Right lobe of liver (tissue), 6 donors: ENCODE results near the gene REC114. TPM values are rescaled to one million over a fixed set of nuclear protein-coding genes. Genes with fewer than 3 reads are reported as not detected.
"Not testable (repeated sequence)": the region's sequence is repeated elsewhere in the genome, so short reads cannot be mapped to it uniquely, and the experiment has no call there.

ENCODE experiments used
- ATAC-seq, 4 donors: fragments of 200-7000 bp; cut with Tn5 transposase; one replicate each; pipeline ENCODE4 v1.9.1; 2020; ENCODE audit warnings: mild to moderate bottlenecking in 4 of 4, moderate library complexity in 4 of 4
- DNase-seq, 3 donors: peaks; one replicate each; pipeline ENCODE4 v3.0.0-alpha.2; 2020
- H3K27ac ChIP-seq, 3 donors: fragments of 200-600 bp; one replicate each; pipeline ENCODE4 v1.8.0; 2022
- H3K27me3 ChIP-seq, 2 donors: fragments of 200-600 bp; one replicate each; pipeline ENCODE4 v1.8.0; 2022
- H3K36me3 ChIP-seq, 4 donors: fragments of 200-600 bp; sonication (generic) in 1 of 4; one replicate each; pipeline versions ENCODE4 v1.5.1 to v1.8.0; 2017 to 2022; ENCODE audit warnings: control low read depth in 1 of 4
- H3K4me1 ChIP-seq, 4 donors: fragments of 200-600 bp; sonication (generic) in 1 of 4; one replicate each; pipeline versions ENCODE4 v1.5.1 to v1.8.0; 2017 to 2022; ENCODE audit warnings: control low read depth in 1 of 4
- H3K4me3 ChIP-seq, 3 donors: fragments of 200-600 bp; one replicate each; pipeline ENCODE4 v1.8.0; 2022
- H3K9me3 ChIP-seq, 4 donors: fragments of 200-600 bp; sonication (generic) in 1 of 4; one replicate each; pipeline versions ENCODE4 v1.5.1 to v1.8.0; 2017 to 2022; ENCODE audit warnings: control low read depth in 1 of 4
- POLR2A ChIP-seq: fragments of 450-650 bp; IDR thresholded peaks from one replicate; pipeline ENCODE4 v1.6.1; 2017; ENCODE audit warnings: antibody characterized with exemption, mild to moderate bottlenecking
- WGBS: methylation state at CpG from one replicate; pipeline ENCODE4 v1.1.6; 2018; ENCODE audit warnings: low coverage, low lambda C conversion rate; ENCODE audit not compliant: insufficient coverage; ENCODE audit errors: missing lambda C conversion rate; 5-methylcytosine and 5-hydroxymethylcytosine counted together
- intact Hi-C, 2 donors: fragments of 100-400 bp; cut with DNase I; formaldehyde crosslinking; loops; one replicate each; pipeline versions ENCODE4 v1.11.2 to v1.14.1; 2022
- total RNA-seq, 6 experiments: library from RNA; depleted of rRNA in 2 of 6; stranded (reverse); fragments of >200 nt in 2 of 6; fragmentation: NEBNext Ultra II Directional in 3 of 6; extraction: Animal tissue kit (Norgen Biotek cat#: 25700) in 3 of 6; gene quantifications; one replicate each; pipeline versions ENCODE4 v1.1.0 to v1.2.4, GENCODE V29; 2016 to 2023
- TF ChIP-seq, protein P1 (sequence below), 4 donors: fragments of 200-600 bp in 3 of 4; fragments of 450-650 bp in 1 of 4; IDR thresholded peaks; one replicate each; pipeline versions ENCODE4 v1.5.1 to v1.8.0; 2016 to 2022; ENCODE audit warnings: antibody characterized with exemption in 4 of 4, mild to moderate bottlenecking in 2 of 4
- donor health status: DM: no; HTN: yes; CAD: no.
- donor health status: DM: no; HTN: no; CAD: no.
- donor health status: DM: no; HTN: no; CAD: no.
- donor health status: DM: no; HTN: yes; CAD: no.
- donor health status: DM: no; HTN: yes; CAD: no.

The REC114 gene
- total RNA-seq, 6 experiments from 2014 or later: not detected

DNA sequence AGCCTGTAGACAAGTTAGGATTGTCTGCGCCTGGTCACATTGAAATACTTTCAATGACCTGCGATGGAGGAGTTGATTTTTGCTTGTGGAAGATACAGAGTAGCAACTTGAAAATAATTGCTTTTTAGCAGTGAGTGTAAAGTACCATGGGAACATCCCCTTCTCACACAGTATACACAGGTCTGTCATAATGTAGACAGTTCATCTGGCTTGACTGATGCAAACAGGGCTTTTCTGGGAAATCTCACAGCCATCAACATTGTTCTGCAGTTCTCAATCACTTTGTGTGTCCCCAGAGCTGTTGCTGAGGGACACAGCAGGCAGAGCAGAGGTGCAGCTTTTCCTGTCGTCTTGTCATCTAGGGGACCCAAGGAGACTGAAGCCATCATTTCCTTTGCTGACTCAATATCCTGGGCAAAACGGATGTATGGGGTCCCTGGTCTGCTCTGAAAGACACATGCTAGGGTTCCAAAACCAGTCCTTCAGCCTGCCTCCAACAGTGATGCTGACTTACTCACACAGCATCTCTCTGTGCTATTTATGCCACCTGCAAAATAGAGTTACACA is 5.3 kb upstream of the REC114 start:
- Histone ChIP-seq H3K4me3 (no peak overlapping the region), H3K4me1 (no peaks in the 10 kb centered on the region), H3K36me3 (no peaks in the 10 kb centered on the region), H3K9me3 (no peaks in the 10 kb centered on the region), H3K27ac (no peak overlapping the region), H3K27me3 (no peaks in the 10 kb centered on the region)
- TF ChIP-seq POLR2A: no peak
- TF ChIP-seq, protein P1, sequence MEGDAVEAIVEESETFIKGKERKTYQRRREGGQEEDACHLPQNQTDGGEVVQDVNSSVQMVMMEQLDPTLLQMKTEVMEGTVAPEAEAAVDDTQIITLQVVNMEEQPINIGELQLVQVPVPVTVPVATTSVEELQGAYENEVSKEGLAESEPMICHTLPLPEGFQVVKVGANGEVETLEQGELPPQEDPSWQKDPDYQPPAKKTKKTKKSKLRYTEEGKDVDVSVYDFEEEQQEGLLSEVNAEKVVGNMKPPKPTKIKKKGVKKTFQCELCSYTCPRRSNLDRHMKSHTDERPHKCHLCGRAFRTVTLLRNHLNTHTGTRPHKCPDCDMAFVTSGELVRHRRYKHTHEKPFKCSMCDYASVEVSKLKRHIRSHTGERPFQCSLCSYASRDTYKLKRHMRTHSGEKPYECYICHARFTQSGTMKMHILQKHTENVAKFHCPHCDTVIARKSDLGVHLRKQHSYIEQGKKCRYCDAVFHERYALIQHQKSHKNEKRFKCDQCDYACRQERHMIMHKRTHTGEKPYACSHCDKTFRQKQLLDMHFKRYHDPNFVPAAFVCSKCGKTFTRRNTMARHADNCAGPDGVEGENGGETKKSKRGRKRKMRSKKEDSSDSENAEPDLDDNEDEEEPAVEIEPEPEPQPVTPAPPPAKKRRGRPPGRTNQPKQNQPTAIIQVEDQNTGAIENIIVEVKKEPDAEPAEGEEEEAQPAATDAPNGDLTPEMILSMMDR (IDR thresholded peaks at IDR 0.05): no peak
- intact Hi-C loops: no loop called here
- WGBS: 32% methylated on average over 4 of the region's 4 CpGs
- DNase-seq: no peak
- ATAC-seq: no peak

DNA sequence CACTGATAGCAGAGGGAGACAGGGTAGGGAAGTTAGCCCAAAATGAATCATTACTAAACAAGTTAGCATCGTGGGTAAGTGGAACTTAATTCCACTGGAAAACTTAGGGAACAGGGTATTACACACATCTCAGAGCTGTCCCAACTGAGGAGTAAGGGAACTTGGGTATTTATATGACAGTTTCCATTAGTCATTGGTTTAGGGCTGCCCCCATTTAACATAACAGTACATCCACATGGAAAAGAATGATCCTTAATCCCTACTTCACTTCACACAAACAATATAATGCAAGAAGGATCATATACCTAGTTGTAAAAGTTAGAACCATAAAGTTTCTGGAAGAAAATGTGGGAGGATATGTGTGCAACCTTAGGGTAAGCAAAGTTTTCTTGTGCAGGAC is 4.3 kb upstream of the REC114 start:
- TF ChIP-seq, protein P1 (IDR thresholded peaks at IDR 0.05): no peak
- TF ChIP-seq POLR2A: no peak
- no peaks in the 10 kb centered on the region for H3K36me3 ChIP-seq
- ATAC-seq (no peak), DNase-seq (no peak)
- no peaks in the 10 kb centered on the region for H3K9me3 ChIP-seq
- intact Hi-C loops: no loop called here
- H3K27ac ChIP-seq: no peak overlapping the region
- 33% methylated on average over 1 of the region's 1 CpG for WGBS
- no peak overlapping the region for H3K4me3 ChIP-seq
- H3K27me3 ChIP-seq: no peaks in the 10 kb centered on the region
- no peaks in the 10 kb centered on the region for H3K4me1 ChIP-seq

DNA sequence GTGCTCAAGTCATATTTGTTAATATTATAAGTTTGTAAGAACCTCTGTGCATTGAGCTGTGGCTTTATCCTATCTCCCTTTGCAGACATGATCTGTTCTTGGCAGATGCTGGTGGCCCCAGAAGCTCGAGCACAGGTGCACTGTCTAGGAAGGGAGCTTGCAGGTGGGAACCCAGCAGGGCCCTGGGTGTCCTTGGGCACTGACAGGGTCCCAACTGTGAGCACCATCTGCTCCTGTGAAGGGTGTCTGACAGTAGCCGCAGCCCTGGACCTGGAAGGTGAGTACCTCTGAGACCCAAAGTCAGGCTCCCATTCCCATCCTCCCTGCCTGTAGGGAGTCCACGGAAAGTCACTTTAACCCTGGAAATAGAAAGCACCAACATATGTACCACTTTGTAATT is 2.4 kb upstream of the REC114 start:
- TF ChIP-seq POLR2A: no peak
- TF ChIP-seq, protein P1 (IDR thresholded peaks at IDR 0.05): no peak
- intact Hi-C loops: no loop called here
- H3K9me3 ChIP-seq: no peaks in the 10 kb centered on the region
- no peak overlapping the region for H3K27ac ChIP-seq
- no peaks in the 10 kb centered on the region for H3K36me3 ChIP-seq
- peak in 1 of 4 donors; percentile 37 for ATAC-seq
- H3K4me1 ChIP-seq: no peaks in the 10 kb centered on the region
- DNase-seq: no peak
- H3K4me3 ChIP-seq: no peak overlapping the region
- no peaks in the 10 kb centered on the region for H3K27me3 ChIP-seq
- no CpG with 5 or more reads among the region's 3 CpGs for WGBS

DNA sequence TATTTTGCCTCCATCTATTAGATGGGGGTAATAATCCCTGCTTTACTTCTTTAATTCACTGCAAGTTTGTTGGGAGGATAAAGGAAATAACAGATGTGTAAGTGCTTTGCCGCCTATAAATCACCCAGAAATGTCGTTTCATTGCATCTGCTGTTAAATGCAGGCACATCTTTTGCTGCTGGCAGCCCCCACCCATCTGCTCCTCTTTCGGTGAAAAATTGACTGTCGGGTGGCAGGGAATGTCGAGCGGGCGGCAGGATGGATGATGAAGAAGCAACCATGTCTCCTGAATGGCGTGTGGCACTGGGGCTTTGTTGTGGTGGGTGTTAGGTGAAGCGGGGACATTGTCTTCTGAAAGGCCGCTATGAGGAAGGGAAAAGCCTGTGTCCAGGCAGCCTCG is 543 bp upstream of the REC114 start:
- no peaks in the 10 kb centered on the region for H3K4me1 ChIP-seq
- ATAC-seq (no peak), DNase-seq (no peak)
- WGBS: 77% methylated on average over 8 of the region's 11 CpGs
- no peak overlapping the region for H3K4me3 ChIP-seq
- no peak for TF ChIP-seq POLR2A
- TF ChIP-seq, protein P1 (IDR thresholded peaks at IDR 0.05): no peak
- H3K27me3 ChIP-seq: no peaks in the 10 kb centered on the region
- no peaks in the 10 kb centered on the region for H3K36me3 ChIP-seq
- H3K9me3 ChIP-seq: no peaks in the 10 kb centered on the region
- H3K27ac ChIP-seq: no peak overlapping the region
- intact Hi-C loops: no loop called here

DNA sequence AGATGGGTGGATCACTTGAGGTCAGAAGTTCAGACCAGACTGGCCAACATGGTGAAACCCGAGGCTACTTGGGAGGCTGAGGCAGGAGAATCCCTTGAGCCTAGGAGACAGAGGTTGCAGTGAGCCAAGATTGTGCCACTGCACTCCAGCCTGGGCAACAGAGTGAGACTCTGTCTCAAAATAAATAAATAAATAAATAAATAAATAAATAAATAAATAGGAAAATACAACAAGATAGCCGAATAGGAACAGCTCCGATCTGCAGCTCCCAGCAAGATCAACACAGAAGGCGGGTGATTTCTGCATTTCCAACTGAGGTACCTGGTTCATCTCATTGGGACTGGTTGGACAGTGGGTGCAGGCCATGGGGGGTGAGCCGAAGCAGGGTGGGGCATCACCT is 4.5 kb downstream of the REC114 start:
- DNase-seq, H3K9me3 ChIP-seq, ATAC-seq, H3K27ac ChIP-seq, H3K27me3 ChIP-seq, H3K4me3 ChIP-seq, intact Hi-C loops, H3K4me1 ChIP-seq, H3K36me3 ChIP-seq: not testable (repeated sequence)
- 95% methylated on average over 3 of the region's 5 CpGs for WGBS

DNA sequence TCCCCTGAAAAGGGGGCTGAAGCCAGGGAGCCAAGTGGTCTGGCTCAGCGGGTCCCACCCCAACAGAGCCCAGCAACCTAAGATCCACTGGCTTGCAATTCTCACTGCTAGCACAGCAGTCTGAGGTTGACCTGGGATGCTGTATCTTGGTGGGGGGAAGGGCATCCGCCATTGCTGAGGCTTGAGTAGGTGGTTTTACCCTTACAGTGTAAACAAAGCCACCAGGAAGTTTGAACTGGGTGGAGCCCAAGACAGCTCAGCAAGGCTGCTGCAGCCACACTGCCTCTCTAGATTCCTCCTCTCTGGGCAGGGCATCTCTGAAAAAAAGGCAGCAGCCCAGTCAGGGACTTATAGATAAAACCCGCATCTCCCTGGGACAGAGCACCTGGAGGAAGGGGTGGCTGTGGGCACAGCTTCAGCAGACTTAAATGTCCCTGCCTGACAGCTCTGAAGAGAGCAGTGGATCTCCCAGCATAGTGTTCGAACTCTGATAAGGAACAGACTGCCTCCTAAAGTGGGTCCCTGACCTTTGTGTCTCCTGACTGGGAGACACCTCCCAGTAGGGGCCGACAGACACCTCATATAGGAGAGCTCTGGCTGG is 5.3 kb downstream of the REC114 start:
- ATAC-seq, intact Hi-C loops, H3K4me3 ChIP-seq, H3K27me3 ChIP-seq, H3K27ac ChIP-seq, H3K36me3 ChIP-seq, DNase-seq, H3K4me1 ChIP-seq, H3K9me3 ChIP-seq: not testable (repeated sequence)
- WGBS: 60% methylated on average over 1 of the region's 5 CpGs

DNA sequence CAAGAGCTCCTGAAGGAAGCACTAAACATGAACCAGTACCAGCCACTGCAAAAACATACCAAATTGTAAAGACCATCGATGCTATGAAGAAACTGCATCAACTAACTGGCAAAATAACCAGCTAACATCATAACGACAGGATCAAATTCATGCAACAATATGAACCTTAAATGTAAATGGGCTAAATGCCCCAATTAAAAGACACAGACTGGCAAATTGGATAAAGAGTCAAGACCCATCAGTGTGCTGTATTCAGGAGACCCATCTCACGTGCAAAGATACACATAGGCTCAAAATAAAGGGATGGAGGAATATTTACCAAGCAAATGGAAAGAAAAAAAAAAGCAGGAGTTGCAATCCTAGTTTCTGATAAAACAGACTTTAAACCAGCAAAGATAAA is 7.0 kb downstream of the REC114 start:
- intact Hi-C loops: not testable (repeated sequence)

More for the DNA sequence above, 7.0 kb downstream of the REC114 start:
- H3K9me3 ChIP-seq, H3K4me1 ChIP-seq, H3K27ac ChIP-seq, H3K27me3 ChIP-seq, ATAC-seq, DNase-seq, H3K4me3 ChIP-seq, H3K36me3 ChIP-seq: not testable (repeated sequence)
- WGBS: 52% methylated on average over 3 of the region's 3 CpGs
